Loucy (cell line): ENCODE measurements around the gene PTPRO.

Source experiments
- EZH2phosphoT487 ChIP-seq: fragments of 200-600 bp; IDR thresholded peaks from 2 replicates; pipeline ENCODE4 v1.6.1; 2018; ENCODE audit warnings: antibody characterized with exemption, mild to moderate bottlenecking, moderate library complexity, borderline replicate concordance
- TF ChIP-seq, protein P1 (sequence below): fragments of 200-600 bp; sonication (generic); conservative IDR thresholded peaks from 2 replicates; pipeline ENCODE4 v1.5.1; 2014; ENCODE audit warnings: mild to moderate bottlenecking, antibody characterized with exemption, low read length

DNA sequence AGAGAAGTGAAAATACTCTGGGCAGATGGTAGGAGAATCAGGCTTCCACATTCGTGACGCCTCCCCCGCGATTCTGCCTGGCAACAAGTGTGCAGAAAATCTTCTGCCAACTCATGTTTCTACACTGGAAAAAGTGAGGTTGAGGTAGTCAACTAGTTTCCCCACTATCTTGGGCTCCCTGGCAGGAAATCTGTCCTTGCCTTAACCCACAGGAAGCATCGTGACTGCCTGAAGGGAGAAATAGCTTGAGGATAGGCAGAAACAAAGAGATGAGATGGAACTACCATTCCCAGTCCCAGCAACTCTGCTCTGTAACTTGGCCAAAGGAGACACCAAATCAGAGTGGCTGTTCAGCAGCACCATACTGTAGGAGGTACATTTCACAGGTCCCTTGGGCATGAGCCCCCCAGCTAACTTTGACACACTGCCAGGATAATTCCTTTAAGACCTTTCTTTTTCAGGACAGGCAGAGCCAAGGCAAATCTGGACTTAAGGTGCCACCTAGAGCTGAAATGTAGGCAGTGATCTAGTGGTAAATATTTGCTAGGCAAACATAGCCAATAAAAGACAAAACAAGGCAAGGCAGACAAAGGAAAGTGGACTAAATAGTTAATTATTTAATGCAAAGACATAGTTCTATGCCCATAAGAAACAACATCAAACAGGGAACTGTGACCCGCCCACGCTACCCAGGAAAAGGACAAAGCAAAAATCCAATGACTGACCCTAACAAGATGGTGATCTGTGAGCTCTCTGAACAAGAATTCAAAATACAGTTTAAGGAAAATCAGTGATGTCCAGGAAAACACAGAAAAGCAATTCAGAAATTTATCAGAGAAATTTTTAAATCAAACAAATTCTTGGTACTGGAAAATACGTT lies 205.1 kb downstream of the PTPRO start:
- TF ChIP-seq, protein P1, sequence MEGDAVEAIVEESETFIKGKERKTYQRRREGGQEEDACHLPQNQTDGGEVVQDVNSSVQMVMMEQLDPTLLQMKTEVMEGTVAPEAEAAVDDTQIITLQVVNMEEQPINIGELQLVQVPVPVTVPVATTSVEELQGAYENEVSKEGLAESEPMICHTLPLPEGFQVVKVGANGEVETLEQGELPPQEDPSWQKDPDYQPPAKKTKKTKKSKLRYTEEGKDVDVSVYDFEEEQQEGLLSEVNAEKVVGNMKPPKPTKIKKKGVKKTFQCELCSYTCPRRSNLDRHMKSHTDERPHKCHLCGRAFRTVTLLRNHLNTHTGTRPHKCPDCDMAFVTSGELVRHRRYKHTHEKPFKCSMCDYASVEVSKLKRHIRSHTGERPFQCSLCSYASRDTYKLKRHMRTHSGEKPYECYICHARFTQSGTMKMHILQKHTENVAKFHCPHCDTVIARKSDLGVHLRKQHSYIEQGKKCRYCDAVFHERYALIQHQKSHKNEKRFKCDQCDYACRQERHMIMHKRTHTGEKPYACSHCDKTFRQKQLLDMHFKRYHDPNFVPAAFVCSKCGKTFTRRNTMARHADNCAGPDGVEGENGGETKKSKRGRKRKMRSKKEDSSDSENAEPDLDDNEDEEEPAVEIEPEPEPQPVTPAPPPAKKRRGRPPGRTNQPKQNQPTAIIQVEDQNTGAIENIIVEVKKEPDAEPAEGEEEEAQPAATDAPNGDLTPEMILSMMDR: peak; percentile 51
- TF ChIP-seq EZH2phosphoT487: no peak
